ENCODE measurements around the gene GSTO2. TPM values are rescaled to one million over a fixed set of nuclear protein-coding genes. Genes with fewer than 3 reads are reported as not detected.
A peak's percentile ranks its signal among the peaks of the same experiment; 100 is the strongest.

Gene GSTO2
- total and polyA plus RNA-seq, 2 of the 13 experiments (the other 11 are each of a cell fraction or from before 2014, with no cell fraction given) = 2.1 to 7.9 TPM

GRCh38 chr10:104253106-104253505 is 15.9 kb upstream of the GSTO2 start (continued):
- TF ChIP-seq ZFX (CRISPR knock-in tag; IDR thresholded peaks at IDR 0.05; ENCODE audit: low read depth) (no peak), ATM (IDR thresholded peaks at IDR 0.05; ENCODE audit: borderline replicate concordance) (no peak), PLRG1 (conservative IDR thresholded peaks at IDR 0.05) (no peak), MAF1 (CRISPR knock-in tag; IDR thresholded peaks at IDR 0.05; ENCODE audit: borderline replicate concordance) (no peak), ZNF607 (CRISPR knock-in tag; IDR thresholded peaks at IDR 0.05; ENCODE audit: borderline replicate concordance) (peak; percentile 46; the same call in 1 of the 2 replicates), HMG20B (CRISPR knock-in tag; conservative IDR thresholded peaks at IDR 0.05) (peak; percentile 67; the same call in 1 of the 2 replicates), SRSF1 (optimal IDR thresholded peaks at IDR 0.05; ENCODE audit: low read depth, low read length) (no peak), ZNF782 (CRISPR knock-in tag; IDR thresholded peaks at IDR 0.05; ENCODE audit: borderline replicate concordance) (no peak), ZBTB44 (CRISPR knock-in tag; IDR thresholded peaks at IDR 0.05) (no peak), PRPF4 (IDR thresholded peaks at IDR 0.05; ENCODE audit: low read depth, low read length, poor library complexity, severe bottlenecking) (no peak), ZNF549 (CRISPR knock-in tag; IDR thresholded peaks at IDR 0.05) (no peak), SIN3A (IDR thresholded peaks at IDR 0.05; ENCODE audit: borderline replicate concordance, low read depth, low read length) (no peak), NFE2L2 (IDR thresholded peaks at IDR 0.05; ENCODE audit: low read length) (no peak), THYN1 (CRISPR knock-in tag; IDR thresholded peaks at IDR 0.05; ENCODE audit: borderline replicate concordance, low read depth) (no peak), ZNF513 (CRISPR knock-in tag; conservative IDR thresholded peaks at IDR 0.05) (no peak), CAMTA2 (CRISPR knock-in tag; IDR thresholded peaks at IDR 0.05; ENCODE audit: borderline replicate concordance) (no peak), PRDM10 (CRISPR knock-in tag; IDR thresholded peaks at IDR 0.05; ENCODE audit: low read depth) (peak; percentile 78), FOXC1 (CRISPR knock-in tag; IDR thresholded peaks at IDR 0.05; ENCODE audit: borderline replicate concordance) (no peak; the same call in 1 of the 2 replicates), ZNF546 (CRISPR knock-in tag; conservative IDR thresholded peaks at IDR 0.05) (no peak), E2F1 (CRISPR knock-in tag; IDR thresholded peaks at IDR 0.05) (no peak), NAIF1 (CRISPR knock-in tag; IDR thresholded peaks at IDR 0.05; ENCODE audit: borderline replicate concordance) (no peak), ZNF589 (CRISPR knock-in tag; conservative IDR thresholded peaks at IDR 0.05) (no peak)

Data from HepG2 (cell line).